Retinal pigment epithelial cell (primary cell): ENCODE results near the gene ELL3.
A peak's percentile ranks its signal among the peaks of the same experiment; 100 is the strongest.
"Not testable (repeated sequence)": the region's sequence is repeated elsewhere in the genome, so short reads cannot be mapped to it uniquely, and the experiment has no call there.

Experiments
- DNase-seq: peaks from one replicate; pipeline ENCODE4 v3.0.0-alpha.2; 2010; ENCODE audit warnings: low read depth
- H3K4me3 ChIP-seq: 2 replicates; pipeline ENCODE4 v1.5.1; 2011; ENCODE audit warnings: mild to moderate bottlenecking, low read length, control low read depth, moderate library complexity
- CTCF ChIP-seq: conservative IDR thresholded peaks from 2 replicates; pipeline ENCODE4 v1.5.1; 2011; ENCODE audit warnings: low read depth, low read length, control low read depth, inconsistent platforms

The ELL3 gene

GRCh38 chr15:43776718-43777266, at the start of gene ELL3:
Gene ELL3, minus strand, starts transcription at chr15:43776966. Its CDS starts 65 bp downstream, at chr15:43776901.
- H3K4me3 ChIP-seq: peak within 1 kb of the TSS; percentile 55
- no peak for TF ChIP-seq CTCF
- DNase-seq: no peak

- H3K4me3 ChIP-seq: peak overlapping the region; percentile 49
- TF ChIP-seq CTCF: no peak
- no peak for DNase-seq
Observed at GRCh38 chr15:43826029-43826507, 49.3 kb upstream of the ELL3 start.

GRCh38 chr15:43825305-43825704, 48.5 kb upstream of the ELL3 start:
- not testable (repeated sequence) for DNase-seq, H3K4me3 ChIP-seq

- DNase-seq: peak; percentile 76
- no peak for TF ChIP-seq CTCF
- H3K4me3 ChIP-seq: peak within 1 kb of the TSS; percentile 98
Observed at GRCh38 chr15:43824302-43825246, 47.8 kb upstream of the ELL3 start, which contains the start of gene MFAP1. Gene MFAP1, minus strand, starts transcription at chr15:43824690. Its CDS starts 121 bp downstream, at chr15:43824569.

GRCh38 chr15:43821505-43821904, 44.7 kb upstream of the ELL3 start:
- no peak overlapping the region for H3K4me3 ChIP-seq
- DNase-seq: no peak
- no peak for TF ChIP-seq CTCF

- not testable (repeated sequence) for H3K4me3 ChIP-seq, DNase-seq
Observed at GRCh38 chr15:43815064-43815463, 38.3 kb upstream of the ELL3 start.

GRCh38 chr15:43808960-43809678, 32.4 kb upstream of the ELL3 start:
- H3K4me3 ChIP-seq: no peak overlapping the region
- DNase-seq: no peak
- no peak for TF ChIP-seq CTCF
